TTC549 (cell line): ENCODE measurements around the gene DGKB.

Experiments used
- FAIRE-seq: peaks from 2 replicates; lab custom pipeline; 2012; peaks lifted over from hg19 to GRCh38; lab: Jason Lieb, UNC

The DGKB gene

DNA sequence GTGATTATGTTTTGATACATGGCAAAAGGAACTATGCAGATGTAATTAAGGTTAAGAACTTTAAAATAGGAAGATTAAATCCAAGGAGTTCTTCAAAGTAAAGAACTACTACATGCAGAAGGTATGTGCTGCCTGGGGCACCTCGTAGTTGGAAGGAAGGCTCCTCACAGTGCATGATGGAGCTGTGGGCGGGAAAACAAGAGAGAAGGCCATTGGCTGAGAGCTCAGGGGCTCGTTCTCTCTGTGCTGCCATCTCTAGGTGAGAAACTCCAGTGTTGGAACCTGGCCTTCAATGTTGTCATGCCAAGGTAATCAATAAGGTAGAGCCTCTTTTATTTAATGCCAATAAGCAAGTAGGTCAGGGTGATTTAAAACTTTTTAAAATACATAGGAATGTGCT lies 521.7 kb downstream of the DGKB start:
- no peak for FAIRE-seq

DNA sequence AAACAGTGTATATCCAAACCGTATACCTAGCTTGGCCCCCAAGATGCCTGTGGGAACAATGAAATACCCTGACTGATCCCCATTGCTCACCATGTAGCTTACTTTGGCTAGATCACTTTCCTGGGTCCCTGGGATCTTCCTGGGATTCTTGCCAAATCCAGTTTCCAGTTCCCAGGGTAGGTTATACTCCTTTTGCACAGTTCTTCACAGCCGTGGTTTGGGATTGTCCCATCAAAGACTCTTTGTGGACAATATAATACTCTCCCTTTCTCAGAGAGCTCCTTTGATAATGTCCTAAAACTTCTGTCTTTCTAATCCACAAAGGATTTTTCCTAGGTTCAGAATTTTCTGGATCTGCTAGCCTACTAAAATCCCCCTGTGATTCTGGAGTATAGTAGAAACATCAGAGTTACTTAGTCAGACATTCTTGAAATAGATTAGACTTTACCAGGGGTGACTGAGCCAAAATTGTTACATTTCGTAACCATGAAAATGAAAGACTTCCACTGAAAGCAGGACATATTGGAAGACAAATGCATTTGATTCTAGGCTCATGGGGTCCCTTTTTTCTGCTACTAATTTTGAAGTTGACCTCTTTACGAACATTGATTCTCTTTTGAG lies 524.8 kb downstream of the DGKB start:
- no peak for FAIRE-seq

DNA sequence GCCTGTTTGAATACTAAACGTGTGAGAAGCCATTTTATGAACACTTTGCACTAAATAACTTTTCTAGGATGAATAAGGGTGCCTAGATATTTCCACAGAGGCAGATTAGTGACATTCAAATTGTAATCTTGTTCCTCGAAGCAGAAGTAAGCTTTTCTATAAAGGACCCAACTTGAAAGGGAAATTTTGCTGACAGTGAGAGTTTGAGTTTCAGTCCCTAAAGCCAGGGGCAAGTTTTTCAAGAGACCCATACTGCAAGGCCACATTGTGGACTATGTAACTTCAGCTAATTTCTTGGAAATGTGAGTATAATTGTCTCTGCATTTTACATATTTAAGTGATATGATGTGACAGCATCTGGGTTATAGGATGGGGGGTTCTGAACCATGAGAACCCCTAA lies 525.8 kb downstream of the DGKB start:
- no peak for FAIRE-seq

DNA sequence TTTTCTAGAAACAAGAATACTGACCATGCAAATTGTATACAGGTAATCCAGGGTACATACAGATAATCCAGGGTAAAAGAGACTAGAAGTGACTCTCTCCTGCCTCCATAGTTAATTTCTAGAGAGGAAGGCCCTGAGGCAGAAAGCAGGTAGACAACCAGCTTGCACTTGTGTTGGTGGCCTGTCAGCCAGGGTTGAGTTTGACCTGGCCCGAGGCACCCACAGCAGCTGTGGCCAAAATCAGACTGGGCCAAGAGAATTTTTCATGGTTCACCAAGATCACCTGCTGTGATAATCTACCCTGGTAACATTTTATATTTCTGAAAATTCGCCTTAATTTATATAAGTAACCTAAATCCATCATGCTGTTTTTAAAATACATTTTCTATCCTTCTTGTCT lies 526.6 kb downstream of the DGKB start:
- no peak for FAIRE-seq

DNA sequence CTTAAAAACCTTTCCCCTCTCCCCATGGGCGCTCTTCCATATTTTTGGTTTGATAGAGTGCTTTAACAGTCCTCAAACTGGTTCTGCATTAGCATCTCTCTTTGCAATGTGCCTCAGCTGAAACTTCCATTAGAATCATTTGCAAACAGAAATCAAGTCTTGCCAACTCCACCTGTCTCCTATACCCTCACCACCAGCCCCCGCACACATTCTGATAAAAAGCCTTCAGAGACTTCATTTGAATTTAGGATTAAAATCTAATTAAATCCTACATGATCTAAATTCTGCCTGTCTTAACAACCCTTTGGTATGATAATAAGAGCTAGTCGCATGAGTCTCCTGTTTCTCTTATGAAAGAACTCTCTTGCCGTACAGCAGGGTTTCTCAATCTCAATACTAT lies 528.2 kb downstream of the DGKB start:
- FAIRE-seq, result no peak

DNA sequence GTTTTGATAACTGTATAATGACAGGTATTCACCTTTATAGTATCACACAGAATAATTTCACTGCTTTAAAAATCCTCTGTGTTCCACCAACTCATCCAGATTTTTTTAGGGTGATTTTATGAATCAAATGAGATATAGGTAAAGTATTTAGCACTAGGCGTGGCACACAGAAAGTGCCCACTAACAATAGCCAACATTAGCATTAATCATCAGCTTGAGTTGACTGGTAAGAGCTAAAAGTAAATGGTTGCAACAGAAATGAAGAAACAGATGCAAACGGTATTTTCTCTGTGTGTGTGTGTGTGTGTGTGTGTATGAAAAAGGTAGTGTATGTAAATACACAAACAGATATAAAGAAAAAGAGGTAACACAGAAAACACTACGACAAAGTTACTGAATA lies 534.3 kb downstream of the DGKB start:
- FAIRE-seq, result no peak

DNA sequence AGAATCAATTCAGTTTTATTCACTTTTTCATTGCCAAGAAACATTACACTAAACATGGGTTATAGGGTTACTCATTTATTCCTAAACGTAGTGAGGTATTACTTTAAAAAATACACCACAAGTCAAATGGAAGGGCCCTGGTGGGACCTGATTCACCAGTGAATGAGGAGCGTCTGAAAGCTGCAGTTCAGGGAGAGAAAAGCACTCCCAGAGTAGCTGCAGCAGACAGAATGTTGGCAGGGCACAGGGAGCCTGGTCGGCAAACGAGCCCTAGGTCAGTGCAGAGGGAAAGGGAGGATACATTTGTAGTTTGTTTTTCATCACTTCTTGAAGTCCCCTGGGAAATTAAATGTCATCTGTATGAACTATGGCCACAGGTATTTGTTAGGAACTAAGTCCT lies 551.4 kb downstream of the DGKB start:
- no peak for FAIRE-seq

DNA sequence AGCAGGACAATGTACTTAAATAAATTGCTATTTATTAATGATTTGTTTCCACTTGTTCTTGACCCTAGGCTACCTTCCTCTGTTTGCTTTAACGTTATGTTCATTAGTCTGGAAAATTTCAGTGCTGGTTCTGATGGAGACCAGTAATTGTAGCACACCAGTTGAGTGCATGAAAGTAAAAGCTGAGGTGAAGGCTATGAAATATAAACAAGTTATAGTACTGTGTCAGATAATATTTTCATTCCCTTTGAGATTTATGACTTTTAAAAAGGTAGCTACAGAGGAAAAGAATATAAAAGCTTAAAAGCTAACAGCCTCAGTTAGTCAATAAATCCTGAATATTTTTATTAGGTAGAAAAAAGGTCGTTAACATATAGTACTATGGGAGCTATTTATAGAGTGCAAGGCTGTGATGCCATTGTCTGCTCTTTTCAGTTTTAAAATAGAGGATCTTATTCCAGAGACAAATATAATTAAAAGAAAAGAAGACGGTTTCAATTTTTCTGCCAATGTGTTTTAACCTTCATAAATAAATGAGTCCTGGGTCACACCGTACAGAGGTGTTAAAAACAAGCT lies 561.3 kb downstream of the DGKB start:
- no peak for FAIRE-seq

DNA sequence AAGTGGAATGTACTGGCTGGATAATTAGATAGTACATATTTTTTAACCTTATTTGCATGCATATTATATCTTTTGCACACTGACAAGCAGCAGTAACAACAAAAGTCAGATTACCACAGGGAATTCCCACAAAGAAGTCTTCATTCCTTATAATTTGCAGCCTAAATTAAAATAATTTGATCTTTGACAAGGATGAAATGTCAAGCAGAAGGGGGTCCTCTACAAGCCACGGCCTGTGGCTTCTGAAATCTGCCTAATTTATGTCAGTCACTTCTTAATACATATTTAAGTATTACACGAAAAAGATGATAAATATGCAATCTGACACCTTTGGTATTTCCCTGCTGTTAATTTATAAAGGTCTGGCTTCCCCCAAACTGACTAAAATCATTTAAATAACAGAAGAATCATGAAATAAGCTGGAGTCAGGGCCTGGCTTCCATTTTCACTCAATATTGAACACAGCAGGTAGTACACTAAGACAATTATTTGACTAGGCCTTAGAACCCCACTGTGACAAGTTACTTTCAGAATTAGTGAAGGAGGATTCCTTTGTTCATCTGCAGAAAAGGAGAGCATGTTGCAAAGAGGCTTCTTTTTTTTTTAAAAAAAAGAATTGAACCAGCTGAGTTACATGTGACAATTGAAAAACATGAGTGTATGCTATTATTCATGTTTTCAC lies 562.0 kb downstream of the DGKB start:
- FAIRE-seq, result no peak

DNA sequence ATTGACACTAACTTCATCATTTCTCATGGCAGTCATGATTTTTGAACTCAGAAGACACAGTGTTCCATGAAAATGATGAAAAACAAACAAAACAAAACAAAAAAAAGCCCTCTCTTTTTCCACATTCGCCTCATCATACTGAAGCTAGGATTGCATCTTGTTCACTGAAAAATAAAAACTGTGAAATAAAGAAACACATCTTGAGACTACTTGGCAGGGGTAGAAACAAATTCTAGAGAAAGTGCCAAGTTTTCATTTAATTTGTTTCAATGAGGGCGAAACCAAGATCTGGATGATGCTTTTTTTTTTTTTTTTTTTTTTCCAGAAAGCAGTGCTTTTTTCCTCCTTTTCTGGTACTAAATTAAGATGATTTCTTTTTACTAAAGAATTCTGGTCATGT lies 562.7 kb downstream of the DGKB start:
- no peak for FAIRE-seq

DNA sequence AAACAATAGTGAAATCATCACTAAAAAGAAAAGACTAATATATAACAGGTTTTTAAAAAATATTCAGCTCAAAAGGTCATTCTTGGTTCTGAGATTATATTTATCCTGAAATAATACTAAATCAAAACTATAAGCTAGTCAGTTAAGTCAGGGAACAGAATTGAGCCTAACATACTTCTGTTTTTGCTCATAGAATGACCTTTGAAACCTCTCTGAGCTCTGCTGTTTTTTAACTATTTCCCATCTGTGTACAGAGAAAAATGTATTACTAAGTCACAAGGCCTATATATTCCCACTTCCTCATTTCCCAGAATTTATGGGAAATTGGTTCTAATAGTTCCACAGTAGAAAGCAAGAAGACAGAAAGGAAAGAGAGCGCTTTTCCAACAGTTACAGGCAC lies 566.3 kb downstream of the DGKB start:
- FAIRE-seq, result no peak

DNA sequence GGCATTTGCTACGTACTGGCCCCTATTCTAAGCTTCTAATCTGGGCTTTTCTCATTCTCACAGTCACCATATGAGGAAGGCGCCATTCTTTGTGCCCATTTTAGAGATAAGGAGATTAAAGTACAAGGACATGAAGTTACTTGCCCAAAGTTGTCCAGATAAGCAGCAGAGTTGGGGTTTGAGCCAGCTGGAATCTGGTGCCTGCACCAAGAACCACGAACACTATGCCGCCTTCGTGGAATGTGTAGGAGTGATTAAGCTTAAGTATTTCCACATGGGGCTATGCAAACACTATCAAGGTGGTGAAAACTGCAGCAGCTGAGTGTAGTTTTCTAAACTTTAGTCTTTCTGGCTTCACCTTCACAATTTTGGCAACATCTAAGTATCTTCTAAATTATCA lies 570.4 kb downstream of the DGKB start:
- no peak for FAIRE-seq

DNA sequence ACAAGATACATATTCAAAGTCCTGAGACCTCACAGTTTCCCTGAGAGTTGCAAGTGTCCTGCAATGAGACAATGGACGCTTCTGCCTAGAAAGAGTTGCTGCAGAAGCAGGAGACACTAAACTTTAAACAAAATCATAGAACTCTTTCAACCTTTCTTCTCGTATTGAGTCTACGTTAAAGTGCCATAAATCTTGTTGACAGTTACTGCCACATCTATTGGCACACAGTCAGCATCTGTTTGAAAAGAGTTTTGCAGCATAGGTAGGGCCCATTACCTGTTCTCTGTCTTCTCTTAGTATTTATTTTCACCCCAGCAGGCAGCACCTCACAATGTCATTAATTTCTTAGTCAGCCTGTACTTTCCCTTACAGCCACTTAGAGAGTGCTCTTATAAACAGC lies 577.8 kb downstream of the DGKB start:
- FAIRE-seq, result no peak

DNA sequence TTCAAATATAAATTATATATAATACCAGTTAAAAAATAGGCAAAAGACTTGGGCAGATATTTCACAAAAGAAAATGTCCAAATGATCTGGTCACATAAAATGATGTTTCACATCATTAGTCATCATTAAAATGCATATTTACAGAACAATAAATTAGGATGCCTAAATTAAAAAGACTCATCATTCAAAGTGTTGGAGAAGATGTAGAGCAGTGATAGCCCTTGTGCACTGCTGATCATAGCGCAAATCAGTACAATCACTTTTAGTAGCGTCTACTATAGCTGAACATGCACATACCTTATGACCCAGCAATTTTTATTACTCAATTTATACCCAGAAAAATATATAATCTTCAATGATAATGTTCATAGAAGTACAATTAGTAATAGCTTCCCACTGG lies 579.8 kb downstream of the DGKB start:
- no peak for FAIRE-seq

DNA sequence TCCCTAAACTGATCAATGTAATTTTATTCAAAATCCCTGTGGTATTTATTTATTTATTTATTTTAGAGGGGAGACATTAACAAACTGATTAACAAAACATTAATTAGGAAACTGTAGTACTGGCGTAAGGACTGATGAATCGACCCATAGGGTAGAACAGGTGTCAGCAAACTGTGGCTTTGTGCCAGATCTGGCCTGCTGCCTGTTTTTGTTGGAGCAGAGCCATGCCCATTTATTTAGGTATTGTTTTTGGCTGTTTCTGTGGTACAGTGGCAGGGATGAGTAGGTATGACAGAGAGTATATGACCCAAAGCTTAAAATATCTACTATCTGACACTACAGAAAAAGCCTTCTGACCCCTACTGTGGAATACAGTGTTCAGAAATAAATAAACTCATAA lies 580.6 kb downstream of the DGKB start:
- FAIRE-seq, result no peak

DNA sequence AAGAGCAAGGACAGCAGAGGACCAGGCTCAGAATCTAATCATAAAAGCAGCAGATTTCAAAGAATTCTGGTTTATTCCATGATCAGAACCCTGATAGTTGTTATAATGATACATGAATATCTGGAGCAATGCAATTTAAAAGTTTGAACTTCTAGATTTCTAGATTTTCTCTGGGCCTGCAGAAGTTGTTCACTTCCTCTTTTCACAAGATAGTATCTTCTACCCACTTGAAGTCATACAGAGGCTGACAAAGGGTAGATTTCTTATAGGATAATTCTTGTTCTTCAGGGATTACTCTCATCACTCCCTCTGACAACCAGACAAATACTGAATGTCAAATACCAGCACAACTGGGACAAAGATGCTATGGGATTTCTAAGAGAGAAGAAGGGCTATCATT lies 593.1 kb downstream of the DGKB start:
- no peak for FAIRE-seq

DNA sequence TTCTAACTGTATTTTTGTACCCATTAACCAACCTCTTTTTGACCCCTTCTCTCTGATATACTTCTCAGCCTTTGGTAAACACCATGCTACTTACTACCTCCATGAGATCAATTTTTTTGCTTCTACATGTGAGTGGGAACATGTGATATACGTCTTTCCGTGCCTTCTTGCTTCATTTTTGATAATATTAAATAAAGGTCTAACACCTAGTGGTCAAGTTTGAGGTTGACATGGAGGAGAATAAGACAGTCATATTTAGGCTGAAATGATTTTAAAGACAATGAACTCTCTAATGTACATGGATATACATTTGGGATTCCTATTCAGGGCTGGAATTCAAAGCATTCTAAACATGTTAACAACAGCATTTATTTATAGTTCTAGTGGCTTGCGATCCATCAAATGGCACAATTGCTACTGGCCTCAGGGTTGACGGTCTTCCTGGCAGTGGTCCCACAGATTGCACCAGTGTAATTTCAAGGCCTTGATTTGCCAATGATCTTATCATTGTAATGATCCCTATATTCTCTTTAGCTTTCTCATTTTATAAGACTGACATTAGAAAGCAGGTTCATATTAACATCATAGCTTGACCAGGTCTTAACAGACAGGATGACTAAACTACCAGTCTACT lies 597.2 kb downstream of the DGKB start:
- FAIRE-seq, result no peak

DNA sequence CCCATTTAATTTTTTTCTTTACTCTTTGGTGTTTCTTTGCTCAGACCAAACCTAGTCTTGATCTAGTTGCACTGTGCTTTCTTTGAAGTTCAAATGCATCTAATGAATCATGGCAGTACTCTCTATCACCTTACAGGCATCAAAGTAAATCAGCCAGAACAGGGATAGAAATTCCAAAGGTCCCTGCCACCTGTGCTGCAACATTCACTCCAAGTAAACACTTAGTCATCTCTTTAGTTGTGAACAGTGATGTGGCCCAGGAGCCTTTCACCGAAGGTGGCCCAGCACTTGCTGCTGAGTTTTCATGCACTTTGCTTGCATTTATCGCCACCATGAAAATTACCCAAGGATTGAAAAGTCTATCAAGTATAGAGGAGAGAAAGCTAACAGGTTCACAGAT lies 599.0 kb downstream of the DGKB start:
- no peak for FAIRE-seq

DNA sequence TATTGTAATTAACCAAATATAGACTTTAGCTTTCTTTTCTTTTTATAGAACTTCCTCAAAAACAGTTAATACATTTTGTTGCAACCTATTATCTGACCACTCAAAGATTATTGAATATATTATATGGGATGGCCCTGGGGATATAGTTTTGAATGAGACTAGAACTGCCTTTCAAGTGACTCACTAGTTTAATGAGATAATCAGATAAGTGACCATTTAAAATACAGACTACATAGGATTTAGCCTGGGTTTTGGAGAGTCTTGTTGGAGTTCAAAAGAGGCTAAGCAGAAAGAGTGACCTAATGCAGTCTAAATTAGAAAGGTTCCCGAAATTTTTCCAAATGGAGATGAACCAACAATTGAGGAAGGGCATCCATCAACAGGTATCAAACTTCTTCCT lies 607.9 kb downstream of the DGKB start:
- no peak for FAIRE-seq

DNA sequence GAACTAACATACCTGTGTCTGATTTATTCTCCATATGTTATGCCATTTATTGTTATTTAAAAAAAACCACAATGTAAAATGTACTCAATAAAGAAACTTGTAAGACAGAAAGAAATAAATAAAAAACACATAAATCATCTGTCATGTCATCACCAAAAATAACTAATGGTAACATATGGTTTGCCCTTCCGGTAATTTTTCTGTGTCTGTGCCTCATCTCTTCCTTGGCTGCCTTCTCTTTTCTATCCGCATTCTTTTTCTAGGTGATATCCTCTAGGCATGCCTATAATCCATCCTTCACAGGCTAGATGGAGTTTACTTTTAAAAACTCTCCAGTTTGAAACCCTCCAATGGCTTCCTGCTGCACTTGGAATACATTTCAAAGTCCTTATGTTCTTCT lies 609.1 kb downstream of the DGKB start:
- FAIRE-seq, result no peak

DNA sequence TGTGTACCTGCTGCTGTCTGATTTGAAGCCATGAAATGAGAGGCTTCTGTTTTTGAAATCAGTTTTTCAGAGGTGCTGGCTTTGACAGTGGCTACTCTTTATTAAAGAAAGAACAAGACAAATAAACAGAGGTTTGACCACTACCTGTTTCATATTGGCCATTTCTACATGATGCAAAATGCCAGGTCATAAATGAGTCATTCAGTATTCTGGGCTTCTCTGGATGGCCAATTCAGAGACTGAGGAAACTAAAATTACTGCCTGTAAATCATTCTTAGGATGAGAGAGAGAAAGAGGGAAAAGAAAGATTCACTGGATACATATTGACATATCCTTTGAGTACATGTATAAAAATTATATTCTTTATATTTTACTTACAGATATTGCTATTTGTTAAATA lies 609.8 kb downstream of the DGKB start:
- FAIRE-seq, result no peak

DNA sequence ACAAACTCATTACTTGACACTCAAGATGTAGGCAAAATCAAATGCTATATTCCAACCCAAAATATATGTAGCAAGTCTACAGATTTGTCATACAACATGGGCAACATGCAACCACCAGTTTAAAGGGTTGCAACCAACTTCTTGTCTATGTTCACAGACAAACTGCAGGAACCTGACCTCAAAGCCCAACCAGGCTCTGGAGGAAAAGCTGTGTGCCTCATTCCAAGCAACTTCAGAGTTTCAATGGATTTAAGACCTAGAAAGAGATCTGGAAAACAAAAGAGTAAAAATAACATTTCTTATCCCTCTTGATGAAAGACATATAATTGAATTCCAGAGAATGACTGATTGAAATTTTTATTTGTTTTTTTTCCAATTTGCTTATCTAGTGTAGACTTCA lies 612.6 kb downstream of the DGKB start:
- FAIRE-seq, result no peak

DNA sequence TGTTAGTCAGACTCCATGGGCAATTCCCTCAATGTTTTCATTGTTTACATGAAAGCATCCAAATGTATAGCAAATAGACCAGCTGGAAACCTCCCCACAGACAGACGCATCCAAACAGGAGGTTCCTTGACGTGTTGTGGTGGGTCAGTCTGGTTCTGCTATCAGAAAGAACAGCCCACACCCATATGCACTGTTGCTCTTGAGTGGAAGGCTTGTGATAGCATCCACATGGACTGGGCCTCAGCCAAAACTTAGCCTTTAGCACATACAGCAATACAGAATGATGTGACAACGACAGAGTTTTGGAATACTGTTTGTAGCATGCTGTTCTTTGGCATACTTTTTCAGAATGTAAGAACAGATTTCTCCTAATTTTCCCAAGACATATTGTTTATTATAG lies 613.9 kb downstream of the DGKB start:
- FAIRE-seq, result no peak

DNA sequence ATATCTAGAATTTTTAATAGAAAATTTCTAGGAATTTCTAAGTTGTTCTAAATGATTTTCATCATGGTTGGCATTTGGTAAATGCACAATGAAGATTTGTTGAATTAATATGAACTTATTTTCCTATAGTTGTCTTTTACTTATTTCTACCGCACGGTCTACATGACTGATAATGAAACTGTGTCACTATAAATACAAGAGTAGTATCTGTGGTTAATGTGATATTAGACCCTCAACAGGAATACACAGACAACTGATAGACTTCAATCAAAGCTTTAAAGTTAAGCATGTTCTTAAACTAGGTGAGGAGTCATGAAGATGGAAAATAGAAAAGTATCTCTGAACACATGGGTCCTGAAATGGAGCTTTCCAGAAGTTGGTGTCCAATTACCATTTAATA lies 615.2 kb downstream of the DGKB start:
- FAIRE-seq, result no peak
